T1000 (cell line): Measurements from ENCODE around the gene GPR50.

Source experiments
- DNase-seq: peaks from one replicate; lab custom pipeline; 2025; ENCODE audit warnings: mixed read lengths; lab: John Stamatoyannopoulos, UW

Gene GPR50

GRCh38 chrX:151227627-151228026 is 51.2 kb downstream of the GPR50 start:
- DNase-seq, result no peak

GRCh38 chrX:151228935-151229334 is 52.6 kb downstream of the GPR50 start:
- no peak for DNase-seq
